ENCODE data around the gene ADGRB2.

Gene ADGRB2

GRCh38 chr1:31745096-31745945 lies 18.8 kb downstream of the ADGRB2 start:
- DNase-seq, result peak; percentile 29

- no peak for DNase-seq
Measured at GRCh38 chr1:31744165-31744888, 19.8 kb downstream of the ADGRB2 start.

GRCh38 chr1:31742462-31743212 lies 21.5 kb downstream of the ADGRB2 start:
- no peak for DNase-seq

GRCh38 chr1:31739346-31739745 lies 24.8 kb downstream of the ADGRB2 start:
- DNase-seq, result no peak

- DNase-seq, result no peak
Measured at GRCh38 chr1:31736675-31737074, 27.5 kb downstream of the ADGRB2 start.

- DNase-seq, result no peak
Measured at GRCh38 chr1:31735571-31735970, 28.6 kb downstream of the ADGRB2 start.

- no peak for DNase-seq
Measured at GRCh38 chr1:31734582-31735107, 29.5 kb downstream of the ADGRB2 start.

- no peak for DNase-seq
Measured at GRCh38 chr1:31733389-31734219, 30.5 kb downstream of the ADGRB2 start.

GRCh38 chr1:31732751-31733289 lies 31.3 kb downstream of the ADGRB2 start:
- no peak for DNase-seq

GRCh38 chr1:31732343-31732742 lies 31.8 kb downstream of the ADGRB2 start:
- DNase-seq, result no peak

- DNase-seq, result no peak
Measured at GRCh38 chr1:31731049-31731565, 33.0 kb downstream of the ADGRB2 start.

- no peak for DNase-seq
Measured at GRCh38 chr1:31730336-31731048, 33.6 kb downstream of the ADGRB2 start.

GRCh38 chr1:31727849-31728248 lies 36.3 kb downstream of the ADGRB2 start:
- DNase-seq, result no peak

GRCh38 chr1:31727195-31727594 lies 36.9 kb downstream of the ADGRB2 start:
- no peak for DNase-seq

GRCh38 chr1:31726715-31727114 lies 37.4 kb downstream of the ADGRB2 start:
- DNase-seq, result no peak

GRCh38 chr1:31725777-31726535 lies 38.2 kb downstream of the ADGRB2 start:
- peak; percentile 7 for DNase-seq

- no peak for DNase-seq
Measured at GRCh38 chr1:31725134-31725533, 39.0 kb downstream of the ADGRB2 start.

GRCh38 chr1:31723828-31724359 lies 40.2 kb downstream of the ADGRB2 start:
- DNase-seq, result no peak

GRCh38 chr1:31718327-31718897 lies 45.7 kb downstream of the ADGRB2 start:
- DNase-seq, result no peak

GRCh38 chr1:31717341-31717740 lies 46.8 kb downstream of the ADGRB2 start:
- no peak for DNase-seq

All from NCI-H146 (cell line).